Neural cell (in vitro differentiated cells): ENCODE measurements around the gene BMP7. TPM values are rescaled to one million over a fixed set of nuclear protein-coding genes. Genes with fewer than 3 reads are reported as not detected.

ENCODE experiments used
- H2AFZ ChIP-seq: fragments of 200-600, 300-800 bp; sonication (generic), shearing (Covaris generic); 2 replicates; pipeline ENCODE4 v1.6.0; 2014; ENCODE audit warnings: low read depth, mild to moderate bottlenecking, antibody characterized with exemption, low read length, moderate library complexity
- H3F3A ChIP-seq: fragments of 200-600 bp; shearing (Covaris generic); 2 replicates; pipeline ENCODE4 v1.6.1; 2016; ENCODE audit warnings: mild to moderate bottlenecking, moderate library complexity, mixed read lengths, antibody characterized with exemption, low read length; ENCODE audit not compliant: insufficient read depth, poor library complexity, severe bottlenecking
- H3K27ac ChIP-seq: fragments of 200-600, 300-800 bp; sonication (generic), shearing (Covaris generic); 2 replicates; pipeline ENCODE4 v1.5.1; 2014; ENCODE audit warnings: mild to moderate bottlenecking, low read length, moderate library complexity
- H3K27me3 ChIP-seq: fragments of 300-800, 200-600 bp; sonication (generic), shearing (Covaris generic); 2 replicates; pipeline ENCODE4 v1.6.0; 2014; ENCODE audit warnings: mild to moderate bottlenecking, low read depth, low read length, moderate library complexity; ENCODE audit not compliant: insufficient read depth
- H3K36me3 ChIP-seq: fragments of 300-800, 200-600 bp; sonication (generic), shearing (Covaris generic); 2 replicates; pipeline ENCODE4 v1.5.1; 2014; ENCODE audit warnings: mild to moderate bottlenecking, antibody characterized with exemption, low read length, moderate library complexity; ENCODE audit not compliant: insufficient read depth
- H3K4me2 ChIP-seq: fragments of 300-800, 200-600 bp; sonication (generic), shearing (Covaris generic); 2 replicates; pipeline ENCODE4 v1.6.0; 2014; ENCODE audit warnings: mild to moderate bottlenecking, low read length
- H3K4me3 ChIP-seq: fragments of 300-800, 200-600 bp; sonication (generic), shearing (Covaris generic); 2 replicates; pipeline ENCODE4 v1.5.1; 2014; ENCODE audit warnings: mild to moderate bottlenecking, low read length, moderate library complexity
- H3K79me2 ChIP-seq: fragments of 200-600 bp; shearing (Covaris generic); replicated peaks from 2 replicates; pipeline ENCODE4 v1.6.0; 2014; ENCODE audit warnings: mild to moderate bottlenecking, low read length, moderate library complexity; ENCODE audit not compliant: insufficient read depth
- H3K9ac ChIP-seq: fragments of 300-800, 200-600 bp; sonication (generic), shearing (Covaris generic); 2 replicates; pipeline ENCODE4 v1.6.1; 2016; ENCODE audit warnings: mild to moderate bottlenecking, low read length, mixed read lengths
- H3K9me2 ChIP-seq: fragments of 200-600 bp; shearing (Covaris generic); 2 replicates; pipeline ENCODE4 v1.6.1; 2016; ENCODE audit warnings: mild to moderate bottlenecking, low read length, mixed read lengths; ENCODE audit not compliant: insufficient read depth
- H3K9me3 ChIP-seq: fragments of 200-600, 300-800 bp; sonication (generic), shearing (Covaris generic); 2 replicates; pipeline ENCODE4 v1.6.1; 2016; ENCODE audit warnings: mild to moderate bottlenecking, mixed run types, low read length, moderate library complexity, mixed read lengths
- H4K20me1 ChIP-seq: fragments of 200-600 bp; shearing (Covaris generic); 2 replicates; pipeline ENCODE4 v1.6.1; 2016; ENCODE audit warnings: mild to moderate bottlenecking, mixed run types; ENCODE audit not compliant: insufficient read depth
- EP300 ChIP-seq: fragments of 450-650 bp; conservative IDR thresholded peaks from 2 replicates; pipeline ENCODE4 v1.6.1; 2014; ENCODE audit warnings: antibody characterized with exemption, mild to moderate bottlenecking, moderate library complexity; ENCODE audit not compliant: poor library complexity, severe bottlenecking
- EZH2 ChIP-seq: fragments of 200-600, 300-800 bp; shearing (Covaris generic), sonication (generic); IDR thresholded peaks from 2 replicates; pipeline ENCODE4 v1.6.1; 2014; ENCODE audit warnings: antibody characterized with exemption, low read length, borderline replicate concordance, mild to moderate bottlenecking; ENCODE audit not compliant: insufficient read depth, poor library complexity, severe bottlenecking
- MXI1 ChIP-seq: fragments of 450-650 bp; conservative IDR thresholded peaks from 2 replicates; pipeline ENCODE4 v1.6.1; 2014; ENCODE audit warnings: antibody characterized with exemption, mild to moderate bottlenecking; ENCODE audit not compliant: poor library complexity, severe bottlenecking
- POLR2AphosphoS5 ChIP-seq: IDR thresholded peaks from 2 replicates; pipeline ENCODE4 v1.6.1; 2012
- RAD21 ChIP-seq: fragments of 450-650 bp; conservative IDR thresholded peaks from 2 replicates; pipeline ENCODE4 v1.6.1; 2014; ENCODE audit warnings: antibody characterized with exemption, mild to moderate bottlenecking, moderate library complexity
- REST ChIP-seq: IDR thresholded peaks from 2 replicates; pipeline ENCODE4 v1.6.1; 2012; ENCODE audit warnings: borderline replicate concordance
- SMC3 ChIP-seq: fragments of 450-650 bp; conservative IDR thresholded peaks from 2 replicates; pipeline ENCODE4 v1.6.1; 2014; ENCODE audit warnings: antibody characterized with exemption, mild to moderate bottlenecking, moderate library complexity; ENCODE audit not compliant: poor library complexity
- TAF1 ChIP-seq: IDR thresholded peaks from 2 replicates; pipeline ENCODE4 v1.6.1; 2012; ENCODE audit warnings: low read depth
- polyA plus RNA-seq: library from polyadenylated mRNA; depleted of rRNA; stranded (reverse); fragments of >200 nt; gene quantifications from 2 replicates; pipeline ENCODE4 v1.2.3, GENCODE V29; 2014
- TF ChIP-seq, protein P1 (sequence below): fragments of 450-650 bp; IDR thresholded peaks from 2 replicates; pipeline ENCODE4 v1.5.1; 2014; ENCODE audit warnings: antibody characterized with exemption, mild to moderate bottlenecking, moderate library complexity; ENCODE audit not compliant: poor library complexity, severe bottlenecking

The BMP7 gene
- polyA plus RNA-seq, 1 donor from 2014 or later: 3.6 TPM

DNA sequence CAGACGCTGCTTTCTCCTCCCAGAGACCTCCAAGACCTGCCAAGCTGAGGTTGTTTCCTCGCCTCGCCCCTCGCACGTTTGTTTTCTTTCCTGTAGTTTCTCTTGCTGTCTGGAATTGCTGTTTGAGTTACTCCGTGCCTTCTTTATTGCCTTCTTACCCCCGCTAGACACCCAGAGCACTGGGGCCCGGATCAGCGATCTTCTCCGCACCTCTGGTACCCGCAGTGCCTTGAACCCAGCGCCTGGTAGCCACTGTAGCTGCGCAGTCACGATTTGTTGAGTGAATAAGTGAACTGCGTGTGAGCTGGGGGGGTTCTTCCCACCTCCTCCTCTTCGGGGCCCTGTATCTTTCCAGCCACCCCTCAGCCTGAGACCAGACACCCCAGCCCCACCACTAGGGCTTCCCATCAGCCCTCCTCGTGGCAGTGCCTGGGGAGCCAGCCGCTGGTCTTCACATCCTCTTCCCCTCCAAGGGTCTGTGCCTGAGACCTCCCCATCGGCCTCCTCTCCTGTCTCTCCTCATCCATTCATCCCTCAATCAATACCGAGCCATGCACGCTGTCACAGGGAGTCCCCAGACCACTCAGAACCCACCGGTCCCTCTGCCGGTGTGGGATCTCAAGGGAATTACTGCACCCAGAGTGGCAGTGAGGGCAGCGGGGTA lies 849 bp upstream of the BMP7 start:
- Histone ChIP-seq H3K9me3 (no peaks in the 10 kb centered on the region), H3K9me2 (no peaks in the 10 kb centered on the region), H3K4me2 (no peak overlapping the region), H3K79me2 (no peaks in the 10 kb centered on the region), H3K9ac (no peak overlapping the region), H4K20me1 (no peaks in the 10 kb centered on the region), H3K4me3 (peak overlapping the region; percentile 70), H3K27me3 (peaks cover 69% of the 10 kb centered on the region), H3K27ac (no peak overlapping the region), H2AFZ (no peak overlapping the region), H3K36me3 (no peaks in the 10 kb centered on the region), H3F3A (no peaks in the 10 kb centered on the region)
- TF ChIP-seq REST (no peak), MXI1 (no peak), POLR2AphosphoS5 (no peak), EP300 (no peak)
- TF ChIP-seq, protein P1, sequence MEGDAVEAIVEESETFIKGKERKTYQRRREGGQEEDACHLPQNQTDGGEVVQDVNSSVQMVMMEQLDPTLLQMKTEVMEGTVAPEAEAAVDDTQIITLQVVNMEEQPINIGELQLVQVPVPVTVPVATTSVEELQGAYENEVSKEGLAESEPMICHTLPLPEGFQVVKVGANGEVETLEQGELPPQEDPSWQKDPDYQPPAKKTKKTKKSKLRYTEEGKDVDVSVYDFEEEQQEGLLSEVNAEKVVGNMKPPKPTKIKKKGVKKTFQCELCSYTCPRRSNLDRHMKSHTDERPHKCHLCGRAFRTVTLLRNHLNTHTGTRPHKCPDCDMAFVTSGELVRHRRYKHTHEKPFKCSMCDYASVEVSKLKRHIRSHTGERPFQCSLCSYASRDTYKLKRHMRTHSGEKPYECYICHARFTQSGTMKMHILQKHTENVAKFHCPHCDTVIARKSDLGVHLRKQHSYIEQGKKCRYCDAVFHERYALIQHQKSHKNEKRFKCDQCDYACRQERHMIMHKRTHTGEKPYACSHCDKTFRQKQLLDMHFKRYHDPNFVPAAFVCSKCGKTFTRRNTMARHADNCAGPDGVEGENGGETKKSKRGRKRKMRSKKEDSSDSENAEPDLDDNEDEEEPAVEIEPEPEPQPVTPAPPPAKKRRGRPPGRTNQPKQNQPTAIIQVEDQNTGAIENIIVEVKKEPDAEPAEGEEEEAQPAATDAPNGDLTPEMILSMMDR: no peak

- peaks cover 82% of the 10 kb centered on the region for H3K27me3 ChIP-seq
- H3K4me3 ChIP-seq: peak overlapping the region; percentile 70
- no peak overlapping the region for H3K27ac ChIP-seq
- H3K79me2 ChIP-seq: no peaks in the 10 kb centered on the region
- no peak overlapping the region for H2AFZ ChIP-seq
- no peaks in the 10 kb centered on the region for H3K9me3 ChIP-seq
- no peak for TF ChIP-seq EZH2
- TF ChIP-seq MXI1: no peak
- TF ChIP-seq EP300: no peak
- TF ChIP-seq RAD21: no peak
- no peak for TF ChIP-seq POLR2AphosphoS5
- TF ChIP-seq, protein P1: no peak
- no peak for TF ChIP-seq SMC3
- TF ChIP-seq TAF1: no peak
- no peak for TF ChIP-seq REST
- H3K4me2 ChIP-seq: no peak overlapping the region
- H4K20me1 ChIP-seq: no peaks in the 10 kb centered on the region
- H3K9me2 ChIP-seq: no peaks in the 10 kb centered on the region
- no peaks in the 10 kb centered on the region for H3K36me3 ChIP-seq
- H3K9ac ChIP-seq: peak overlapping the region; percentile 23
- no peaks in the 10 kb centered on the region for H3F3A ChIP-seq
Observed at GRCh38 chr20:57265997-57266290, 497 bp downstream of the BMP7 start.
